Endometrial microvascular endothelial cells (primary cell): ENCODE data around the gene MYO7B. TPM values are rescaled to one million over a fixed set of nuclear protein-coding genes. Genes with fewer than 3 reads are reported as not detected.

Source experiments
- in situ Hi-C: cut with HindIII; loops from 2 replicates; pipeline ENCODE4 v1.10.0; 2017; ENCODE audit warnings: low sequenced_read_pairs, low pct_unique_long_range_greater_than_20kb; ENCODE audit errors: inconsistent ontology term
- total RNA-seq: library from RNA; depleted of rRNA; stranded (reverse); fragments of >200 nt; gene quantifications from one replicate; pipeline ENCODE4 v1.2.3, GENCODE V29; 2015; ENCODE audit errors: inconsistent ontology term

The MYO7B gene
- total RNA-seq, 1 donor from 2014 or later, result 0.19 TPM

DNA sequence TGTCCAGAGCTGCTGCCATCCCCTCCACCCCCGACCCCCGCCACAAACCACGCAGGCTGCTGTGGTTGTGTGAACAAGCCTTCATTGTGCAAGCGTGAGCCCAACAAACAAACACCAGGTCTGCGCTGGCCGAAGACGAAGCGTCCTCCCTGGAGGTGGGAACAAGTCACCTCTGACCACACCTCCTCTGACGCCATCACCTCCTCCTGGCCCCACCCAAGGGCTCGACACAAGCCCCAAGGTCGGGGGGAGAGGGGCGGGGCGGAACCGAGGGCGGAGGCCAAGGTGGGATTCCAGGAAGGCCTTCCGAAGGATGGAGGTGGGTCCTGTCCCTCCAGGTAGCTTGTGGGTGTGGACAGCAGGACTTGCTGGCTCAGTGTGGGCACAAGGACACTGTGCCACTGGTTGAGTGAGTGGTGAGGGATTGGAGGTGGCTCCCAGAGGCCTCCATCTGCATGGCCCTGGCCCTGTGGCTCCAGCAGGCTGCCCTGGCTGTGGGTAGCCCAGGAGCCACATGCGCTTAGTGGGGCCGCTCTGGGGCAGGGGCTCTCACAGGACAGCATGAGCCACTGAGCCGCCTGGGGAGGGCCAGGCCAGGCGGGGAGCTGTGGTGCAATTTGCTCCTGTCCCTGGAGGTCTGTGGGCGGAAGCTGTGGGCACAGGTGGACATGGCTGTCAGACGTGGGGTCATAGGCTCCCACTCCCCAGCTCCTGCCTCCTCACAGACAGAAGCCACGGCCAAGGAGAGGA is 103.1 kb downstream of the MYO7B start:
- in situ Hi-C loops, result no loop called here

DNA sequence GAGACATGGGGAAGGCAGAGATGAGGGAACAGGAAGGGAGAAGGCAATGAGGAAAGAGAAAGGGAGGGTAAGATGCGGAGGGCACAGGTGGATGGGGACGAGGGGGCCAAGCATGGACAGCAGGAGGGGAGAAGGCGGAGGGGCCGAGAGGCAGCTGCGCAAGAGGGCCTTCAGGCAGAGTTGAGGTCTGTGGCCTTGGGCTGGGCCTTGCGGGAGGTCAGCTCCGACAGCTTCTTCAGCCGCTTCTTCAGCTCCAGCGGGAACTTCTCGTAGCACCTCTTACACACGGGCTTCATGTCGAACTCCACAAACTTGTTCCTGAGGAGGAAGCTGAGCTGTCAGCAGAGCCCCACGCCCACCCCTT is 103.6 kb downstream of the MYO7B start:
- in situ Hi-C loops, result no loop called here

DNA sequence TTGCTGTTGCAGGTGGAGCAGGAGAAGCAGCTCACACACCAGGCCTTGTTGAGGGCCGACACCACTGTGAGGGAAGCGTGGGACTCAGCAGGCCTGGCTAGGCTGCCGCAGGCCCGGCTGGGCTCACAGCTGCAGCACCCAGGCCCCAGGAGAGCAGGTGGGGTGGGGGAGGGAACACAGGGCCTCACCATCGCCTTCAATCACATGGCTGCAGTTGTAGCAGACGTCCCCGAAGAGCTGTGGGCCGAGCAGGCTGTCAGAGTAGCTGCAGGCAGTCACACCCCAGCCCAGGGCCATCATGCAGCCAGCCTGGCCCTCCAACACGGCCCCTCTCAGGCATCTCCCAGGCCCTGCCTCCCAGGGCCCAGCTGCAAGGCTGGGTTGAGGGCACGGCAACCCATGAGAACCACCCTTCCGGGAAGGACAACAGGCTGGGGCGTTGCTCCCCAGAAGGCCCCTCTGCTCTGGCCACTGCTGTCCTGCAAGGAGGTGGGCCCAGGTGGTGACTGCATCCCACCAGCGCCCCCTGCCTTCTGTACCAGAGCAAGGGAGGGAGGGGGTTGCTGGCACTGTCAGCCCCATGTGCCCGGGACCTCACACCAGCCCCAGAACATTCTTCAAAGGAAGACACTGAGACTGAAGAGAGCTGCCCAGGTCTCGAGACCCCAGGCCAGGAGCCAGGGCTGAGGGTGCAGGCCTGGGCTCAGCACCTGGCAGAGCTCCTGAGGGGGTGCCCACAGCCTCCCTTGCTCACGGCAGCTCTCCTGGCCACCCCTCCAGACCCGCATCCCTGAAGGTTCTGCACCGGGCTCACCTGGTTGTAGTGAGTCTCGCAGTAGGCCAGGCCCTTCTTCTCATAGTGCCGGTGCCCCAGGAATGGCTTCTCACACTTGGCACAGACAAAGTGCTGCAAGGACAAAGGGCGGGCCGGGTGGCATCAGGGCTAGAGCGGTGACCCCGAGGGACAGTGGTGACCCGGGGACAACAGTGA is 104.9 kb downstream of the MYO7B start:
- in situ Hi-C loops, result no loop called here

DNA sequence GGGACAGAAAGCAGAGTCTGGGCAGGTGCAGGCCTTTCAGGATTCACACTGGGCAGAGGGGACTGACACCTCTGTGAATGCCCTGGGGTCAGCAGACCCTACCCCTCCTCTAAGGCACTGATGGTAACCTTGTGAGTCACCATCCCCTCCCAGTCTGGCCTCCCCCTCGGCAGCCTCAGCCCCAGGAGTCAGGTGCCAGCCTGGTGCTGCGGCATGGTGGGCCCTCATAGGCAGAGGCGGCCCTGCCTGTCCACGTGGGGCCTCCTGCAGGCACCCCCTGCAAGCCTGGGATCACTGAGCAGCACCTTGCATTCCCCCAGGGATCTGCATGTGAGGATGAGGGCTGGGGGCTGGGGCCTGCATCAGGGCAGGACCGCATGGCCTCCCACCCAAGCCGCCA is 105.7 kb downstream of the MYO7B start:
- in situ Hi-C loops, result no loop called here

DNA sequence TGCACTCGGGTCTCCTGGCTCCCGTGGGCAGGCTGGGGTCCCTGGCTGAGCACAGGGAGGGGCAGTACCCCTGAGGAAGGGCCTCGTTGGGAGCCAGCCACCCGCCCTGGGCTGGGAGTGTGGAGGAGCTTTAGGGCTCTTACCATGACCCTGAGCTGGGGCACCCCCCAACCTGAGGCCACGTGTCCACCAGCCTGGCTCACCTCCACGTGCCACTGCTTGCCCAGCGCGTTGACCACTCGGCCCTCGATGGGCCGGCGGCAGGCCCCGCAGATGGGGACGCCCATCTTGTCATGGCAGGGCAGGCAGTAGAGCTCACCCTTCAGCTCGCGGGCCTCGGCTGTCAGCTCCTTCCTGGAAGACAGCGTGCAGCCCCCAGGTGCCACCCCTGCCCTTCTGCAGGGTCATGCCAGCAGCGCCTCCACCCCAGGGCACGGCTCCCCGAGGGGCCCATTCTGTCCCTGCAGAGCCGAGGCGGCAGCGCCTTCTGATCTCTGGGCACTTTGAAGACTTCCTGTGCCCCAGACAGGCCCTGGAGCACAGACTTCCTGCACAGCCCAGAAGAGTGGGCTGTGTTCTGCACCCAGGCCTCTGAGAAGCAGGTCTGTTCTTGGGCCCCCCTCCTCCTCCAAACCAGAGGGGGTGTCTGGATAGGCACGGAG is 106.5 kb downstream of the MYO7B start:
- in situ Hi-C loops, result no loop called here

DNA sequence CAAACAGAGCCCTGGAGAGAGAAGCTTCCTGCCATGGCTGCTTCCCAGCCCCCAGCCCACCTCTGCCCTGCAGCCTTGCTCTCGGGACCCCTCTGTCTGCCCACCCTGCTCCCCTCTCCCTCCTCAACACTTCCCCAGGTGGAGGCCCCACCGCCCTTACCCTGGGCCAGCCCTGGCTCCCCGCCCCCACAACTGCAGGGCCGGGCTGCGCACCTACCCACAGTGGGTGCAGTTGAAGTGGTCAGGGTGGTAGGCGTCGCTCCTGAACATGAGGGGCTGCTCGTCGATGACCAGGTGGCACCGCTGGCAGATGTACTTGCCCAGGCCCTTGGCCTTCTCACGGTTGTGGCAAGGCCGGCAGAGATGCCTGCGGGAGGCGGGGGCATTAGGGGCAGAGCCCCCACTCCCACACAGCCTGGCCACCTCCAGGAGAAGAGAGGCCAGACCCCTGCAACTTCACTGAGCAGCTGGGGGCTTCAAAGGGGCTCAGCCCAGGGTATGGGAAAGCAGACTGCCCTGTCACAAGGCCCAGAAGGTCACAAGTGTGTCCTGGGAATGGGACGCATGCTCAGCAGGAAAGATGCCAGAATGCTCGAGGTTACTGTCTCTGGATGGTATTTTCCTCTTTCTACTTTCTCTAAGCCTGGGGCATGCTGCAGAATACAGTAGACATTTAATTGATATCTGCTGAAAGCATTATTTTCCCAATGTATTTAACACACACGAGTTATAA is 107.4 kb downstream of the MYO7B start:
- in situ Hi-C loops, result no loop called here

DNA sequence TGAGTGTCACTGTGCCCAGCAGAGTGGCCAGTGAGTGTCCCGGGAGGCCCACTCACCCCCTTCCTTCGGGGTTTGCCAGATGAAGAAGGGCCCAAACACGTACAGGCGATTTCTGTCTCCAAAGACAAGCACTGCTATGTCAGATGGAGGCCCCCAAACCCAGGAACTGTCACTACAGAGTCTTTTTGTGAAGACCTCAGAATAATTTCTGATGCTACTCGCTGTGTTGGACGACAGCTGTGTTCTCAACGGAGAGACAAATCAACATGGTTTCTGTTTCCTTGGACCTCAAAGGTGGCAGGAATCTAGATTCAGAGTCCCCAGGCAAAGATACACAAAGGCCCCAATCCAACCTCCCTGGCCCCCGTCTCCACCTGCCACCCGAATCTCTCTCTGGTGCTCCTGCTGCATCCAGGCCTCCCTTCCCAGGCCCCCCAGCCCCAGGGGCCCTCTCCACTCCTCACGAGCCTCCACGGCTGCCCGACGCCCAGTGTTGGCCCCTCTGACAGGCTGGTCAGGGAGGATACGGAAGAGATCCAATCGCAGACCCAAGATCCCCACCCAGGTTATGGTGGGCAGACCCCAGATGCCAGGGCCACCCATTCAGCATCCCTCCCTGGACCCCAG is 108.1 kb downstream of the MYO7B start:
- in situ Hi-C loops, result no loop called here

DNA sequence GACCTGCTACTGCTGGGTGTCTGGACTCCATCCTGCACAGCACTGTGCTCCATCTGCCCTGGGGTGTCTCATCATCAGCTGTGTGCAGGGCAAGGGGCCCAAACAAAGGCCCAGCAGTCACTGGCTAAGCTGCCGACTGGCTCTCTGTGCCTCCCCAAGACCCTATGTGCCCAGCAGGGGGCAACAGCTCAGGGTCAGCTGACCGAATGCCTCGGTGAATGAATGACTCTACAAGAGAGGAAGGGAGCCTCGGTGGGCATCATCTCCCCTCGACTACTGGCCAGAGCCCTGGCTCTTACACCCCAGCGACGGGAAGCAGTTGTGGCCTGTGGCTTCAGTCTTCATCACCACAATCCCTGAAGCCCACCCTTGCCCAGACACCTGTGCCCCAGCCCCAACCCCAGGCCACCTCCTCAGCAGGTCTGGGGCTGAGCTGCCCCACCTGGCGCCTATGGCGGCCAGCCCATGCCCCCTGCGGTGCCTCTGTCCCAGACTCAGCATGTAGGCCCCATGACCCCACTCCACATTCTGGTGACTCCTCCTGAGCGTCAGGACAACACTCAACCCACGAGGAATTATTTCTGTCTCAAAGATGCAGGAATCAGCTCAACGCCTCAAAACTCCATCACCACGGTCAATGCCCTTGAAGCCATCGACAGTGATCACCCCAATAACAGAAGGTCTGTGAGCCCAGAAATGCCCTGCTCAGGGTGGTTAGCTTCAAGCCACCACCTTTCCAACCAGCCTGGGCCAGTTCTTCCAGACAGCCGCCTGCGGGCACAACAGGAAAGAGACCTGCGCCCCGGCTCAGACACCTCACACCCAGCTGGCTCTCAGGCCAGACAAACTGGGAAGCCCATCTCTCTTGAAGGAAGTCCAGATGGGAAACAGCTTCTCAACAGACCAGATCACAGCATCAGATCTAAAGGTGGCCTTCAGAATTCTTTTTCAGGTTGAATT is 108.9 kb downstream of the MYO7B start:
- in situ Hi-C loops, result no loop called here

DNA sequence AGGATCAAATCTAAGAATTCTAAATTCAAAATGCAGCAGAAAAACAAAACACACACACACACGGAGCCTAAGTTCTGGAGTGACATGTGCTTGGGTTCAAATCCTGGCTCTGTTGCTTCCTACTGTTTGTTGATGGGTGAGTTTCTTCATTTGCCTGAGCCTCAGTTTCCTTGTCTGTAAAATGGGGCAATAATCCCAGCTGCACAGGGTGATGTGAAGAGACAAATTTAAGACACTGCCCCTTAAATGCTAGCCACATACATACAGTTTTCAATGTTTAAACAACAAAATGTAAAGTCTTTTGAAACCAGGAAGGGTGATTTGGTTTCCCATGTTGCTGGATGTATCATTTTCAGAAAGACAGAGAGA is 109.5 kb downstream of the MYO7B start:
- in situ Hi-C loops, result no loop called here

DNA sequence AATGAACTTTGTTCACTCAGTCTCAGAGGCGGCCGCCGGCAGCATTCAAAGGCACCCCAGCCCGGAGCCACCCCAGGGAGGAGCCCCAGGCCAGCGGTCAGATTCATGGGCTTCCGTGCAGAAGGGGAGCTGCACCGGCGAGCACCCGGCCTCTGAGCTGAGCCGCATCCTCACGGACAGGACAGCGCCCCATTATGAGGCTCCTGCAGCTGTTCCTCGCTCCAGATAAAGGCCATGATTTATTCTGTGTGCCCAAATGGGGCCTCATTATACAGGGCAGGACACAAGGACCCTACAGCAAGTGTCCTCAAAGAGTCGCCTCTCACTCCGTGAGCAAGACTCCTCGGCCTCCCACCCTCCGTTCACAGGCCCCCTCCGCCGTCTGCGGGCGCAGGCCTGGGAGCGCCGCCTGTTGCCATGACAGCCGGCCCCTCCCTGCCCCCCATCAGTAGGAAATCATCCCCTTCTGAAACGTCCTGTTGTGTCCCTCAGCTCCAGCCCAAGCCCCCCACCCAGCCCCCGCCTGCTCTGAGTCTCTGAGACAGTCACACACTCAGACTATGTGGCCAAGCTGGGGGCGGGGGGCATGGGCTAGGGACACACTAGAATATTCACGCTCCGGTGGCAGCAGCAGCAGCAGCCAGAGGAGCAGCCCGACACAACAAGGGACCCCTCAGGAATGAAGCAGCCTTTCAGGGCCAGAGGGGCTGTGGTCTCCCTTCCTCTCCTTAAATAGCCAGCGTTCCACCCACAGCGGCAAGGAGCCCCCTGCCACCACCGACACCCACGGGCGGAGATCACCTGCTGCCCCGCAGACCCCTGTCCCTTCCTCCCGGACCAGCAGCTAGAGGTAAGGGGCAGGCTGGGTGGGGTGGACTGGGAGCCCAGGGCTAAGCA is 110.2 kb downstream of the MYO7B start, which contains the start of gene GPR17:
TSS of gene GPR17 (plus strand) at position 759 of the 897 bp plus-strand sequence. CDS start 4,583 bp downstream, outside the sequence.
- in situ Hi-C loops, result no loop called here

DNA sequence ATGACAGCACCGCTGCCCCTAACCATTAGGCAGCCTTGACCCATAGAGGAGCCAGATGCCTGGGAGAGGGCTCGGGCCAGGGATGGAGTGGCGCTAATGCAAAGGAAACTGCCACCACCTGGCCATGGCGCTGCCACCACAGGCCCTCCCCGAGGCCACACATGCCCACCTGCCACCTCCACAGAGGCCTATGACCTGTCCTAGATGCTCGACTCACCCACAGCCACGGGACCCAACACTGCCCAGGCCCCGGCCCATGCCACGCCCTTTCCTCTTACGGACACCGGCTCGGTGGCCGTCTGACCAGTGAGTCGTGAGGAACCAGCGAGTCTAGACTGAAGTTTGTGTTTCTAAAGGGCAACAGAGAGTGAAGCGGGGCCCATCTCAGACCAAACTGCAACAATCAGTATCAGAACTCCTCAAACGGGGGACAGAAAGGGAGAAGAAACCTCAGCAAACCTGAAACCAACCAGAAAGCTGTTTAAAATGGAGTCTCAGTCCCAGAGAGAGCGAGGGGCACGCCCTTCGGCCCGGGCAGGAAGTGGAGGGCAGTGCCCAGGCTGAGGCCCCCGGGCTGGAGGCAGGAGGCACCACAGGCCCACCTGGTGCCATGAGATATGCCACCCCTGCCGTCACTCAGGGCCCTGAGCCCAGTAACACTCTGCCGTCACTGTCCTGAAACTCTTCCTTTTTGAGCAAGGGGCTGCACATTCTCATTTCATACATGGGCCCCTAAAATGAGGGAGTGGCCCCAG is 111.2 kb downstream of the MYO7B start:
- in situ Hi-C loops, result no loop called here

DNA sequence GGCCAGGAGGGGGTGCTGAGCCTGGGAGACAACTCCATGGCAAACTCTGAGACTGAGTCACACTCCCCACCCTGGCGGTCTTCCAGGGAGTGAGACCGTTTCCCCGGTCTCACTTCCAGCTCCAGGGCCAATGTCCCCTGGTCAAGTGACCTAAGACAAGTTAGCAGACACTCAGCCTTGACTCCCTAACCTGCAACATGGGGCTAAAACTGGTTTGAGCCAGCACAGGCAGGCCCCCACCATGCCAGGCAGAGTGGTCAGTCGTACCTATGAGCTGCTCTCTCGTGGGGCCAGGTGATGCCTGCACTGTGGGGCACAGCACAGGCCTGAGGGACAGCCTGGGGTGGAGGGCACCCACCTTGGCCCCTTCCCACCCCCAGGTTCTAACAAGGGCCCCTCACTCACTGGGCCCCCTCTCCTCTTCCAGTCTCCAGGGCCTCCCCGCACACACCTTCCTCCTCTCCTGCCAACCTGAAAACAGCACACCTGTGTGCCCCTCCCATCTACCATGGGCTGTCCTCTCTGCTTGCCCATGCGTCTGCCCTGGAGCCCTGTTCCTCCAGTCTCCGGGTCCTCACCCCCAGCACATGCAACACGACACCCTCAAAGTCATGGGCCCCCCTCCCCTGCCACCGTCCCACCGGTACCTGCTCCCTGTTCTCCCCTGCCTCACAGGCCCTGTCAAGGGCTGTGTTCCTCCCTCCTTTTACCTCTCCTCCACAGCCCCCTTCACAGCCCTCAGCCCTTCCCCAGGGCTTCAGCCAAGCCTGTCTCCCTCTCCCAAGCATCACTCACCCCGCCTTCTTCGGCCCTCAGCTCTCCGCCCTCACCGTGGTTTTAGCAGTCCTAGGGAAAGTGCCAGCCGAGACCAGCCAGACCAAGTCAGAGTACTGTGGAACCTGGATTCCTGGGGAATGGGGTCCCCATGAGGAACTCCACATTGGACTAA is 112.0 kb downstream of the MYO7B start:
- in situ Hi-C loops, result no loop called here

DNA sequence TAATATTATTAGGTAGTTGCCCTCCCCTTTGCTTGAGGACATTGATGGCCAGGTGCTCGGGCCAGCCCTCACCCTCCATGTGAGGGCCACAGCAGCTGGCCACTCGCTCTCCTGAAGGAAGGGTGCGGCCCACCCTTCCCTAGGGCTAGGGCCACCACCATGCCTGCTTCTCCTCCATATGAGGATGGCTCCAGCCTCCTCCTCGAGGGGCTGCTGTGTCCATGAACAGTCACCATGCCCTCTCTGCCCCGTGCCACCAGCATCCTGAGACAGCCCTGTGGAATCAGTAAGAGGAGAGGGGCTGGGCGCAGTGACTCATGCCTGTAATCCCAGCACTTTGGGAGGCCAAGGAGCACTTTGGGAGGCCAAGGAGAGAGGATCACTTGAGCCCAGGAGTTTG is 112.8 kb downstream of the MYO7B start:
- in situ Hi-C loops, result no loop called here

DNA sequence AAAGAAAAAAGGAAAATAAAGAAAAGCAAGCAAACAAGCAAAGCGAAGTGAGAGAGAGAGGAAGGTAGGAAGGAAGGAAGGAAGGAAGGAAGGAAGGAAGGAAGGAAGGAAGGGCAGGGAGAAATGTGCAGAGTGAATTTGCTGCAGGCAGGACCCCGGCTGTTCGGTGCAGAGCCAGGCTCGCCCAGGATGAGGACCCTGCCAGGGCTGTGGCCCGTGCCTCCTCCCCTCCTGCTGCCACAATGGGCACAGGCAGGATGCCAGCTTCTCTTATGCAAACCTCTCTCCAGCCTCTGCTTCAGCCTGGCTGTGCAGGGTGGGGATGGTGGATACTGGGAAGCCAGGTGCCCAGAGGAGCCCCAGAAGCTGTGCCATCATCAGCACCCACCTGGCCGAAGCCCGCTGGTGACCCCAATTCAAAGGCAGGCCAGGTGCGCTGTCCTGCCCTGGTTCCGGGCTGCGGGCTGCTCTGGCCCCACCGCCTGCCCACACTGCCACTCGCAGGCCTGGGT is 113.7 kb downstream of the MYO7B start:
- in situ Hi-C loops, result no loop called here

DNA sequence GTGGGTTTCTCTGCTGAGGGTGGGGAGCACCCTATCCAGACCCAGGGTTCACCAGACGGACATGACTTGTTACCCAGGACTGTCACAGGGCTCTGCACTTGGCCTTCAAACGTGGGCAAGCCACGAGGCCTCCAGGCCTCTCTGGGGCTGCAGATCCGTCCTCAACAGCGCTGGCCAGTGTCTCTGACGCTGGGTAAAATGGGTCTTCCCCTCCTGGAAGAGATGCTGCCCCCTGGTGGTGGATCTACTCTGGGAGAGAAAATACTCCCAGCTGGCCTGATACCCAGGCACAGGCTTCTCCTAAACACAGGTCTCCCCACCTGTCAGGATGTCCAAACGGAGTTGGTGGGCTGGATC is 114.2 kb downstream of the MYO7B start:
- in situ Hi-C loops, result no loop called here
